Neural cell (in vitro differentiated cells): ENCODE results near the gene PGC.

Experiments
- EP300 ChIP-seq: fragments of 450-650 bp; conservative IDR thresholded peaks from 2 replicates; pipeline ENCODE4 v1.6.1; 2014; ENCODE audit warnings: antibody characterized with exemption, mild to moderate bottlenecking, moderate library complexity; ENCODE audit not compliant: poor library complexity, severe bottlenecking
- EZH2 ChIP-seq: fragments of 200-600, 300-800 bp; shearing (Covaris generic), sonication (generic); IDR thresholded peaks from 2 replicates; pipeline ENCODE4 v1.6.1; 2014; ENCODE audit warnings: antibody characterized with exemption, low read length, borderline replicate concordance, mild to moderate bottlenecking; ENCODE audit not compliant: insufficient read depth, poor library complexity, severe bottlenecking
- RAD21 ChIP-seq: fragments of 450-650 bp; conservative IDR thresholded peaks from 2 replicates; pipeline ENCODE4 v1.6.1; 2014; ENCODE audit warnings: antibody characterized with exemption, mild to moderate bottlenecking, moderate library complexity
- TAF1 ChIP-seq: IDR thresholded peaks from 2 replicates; pipeline ENCODE4 v1.6.1; 2012; ENCODE audit warnings: low read depth
- TF ChIP-seq, protein P1 (sequence below): IDR thresholded peaks from 2 replicates; pipeline ENCODE4 v1.6.1; 2012; ENCODE audit warnings: borderline replicate concordance
- TF ChIP-seq, protein P2 (sequence below): fragments of 450-650 bp; IDR thresholded peaks from 2 replicates; pipeline ENCODE4 v1.5.1; 2014; ENCODE audit warnings: antibody characterized with exemption, mild to moderate bottlenecking, moderate library complexity; ENCODE audit not compliant: poor library complexity, severe bottlenecking

DNA sequence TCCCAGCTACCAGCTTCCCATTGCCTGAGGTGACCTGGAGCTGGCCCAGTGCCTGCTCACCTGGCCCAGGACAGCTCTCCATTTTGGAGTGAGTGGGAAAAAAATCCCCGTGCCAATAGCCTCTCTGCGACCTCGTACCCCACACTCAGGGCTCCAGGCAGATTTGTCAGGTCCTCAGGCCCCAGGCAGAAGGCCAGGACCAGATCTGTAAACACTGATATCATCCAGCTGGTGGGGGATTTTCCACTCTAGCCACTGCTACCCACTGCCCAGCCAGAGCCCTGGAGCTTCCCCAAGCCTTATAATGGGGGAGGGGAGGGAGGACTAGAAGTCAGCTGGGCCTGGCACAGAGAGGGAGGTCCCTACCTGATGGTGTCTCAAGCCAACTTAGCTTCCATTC is 1.3 kb upstream of the PGC start:
- TF ChIP-seq, protein P1, sequence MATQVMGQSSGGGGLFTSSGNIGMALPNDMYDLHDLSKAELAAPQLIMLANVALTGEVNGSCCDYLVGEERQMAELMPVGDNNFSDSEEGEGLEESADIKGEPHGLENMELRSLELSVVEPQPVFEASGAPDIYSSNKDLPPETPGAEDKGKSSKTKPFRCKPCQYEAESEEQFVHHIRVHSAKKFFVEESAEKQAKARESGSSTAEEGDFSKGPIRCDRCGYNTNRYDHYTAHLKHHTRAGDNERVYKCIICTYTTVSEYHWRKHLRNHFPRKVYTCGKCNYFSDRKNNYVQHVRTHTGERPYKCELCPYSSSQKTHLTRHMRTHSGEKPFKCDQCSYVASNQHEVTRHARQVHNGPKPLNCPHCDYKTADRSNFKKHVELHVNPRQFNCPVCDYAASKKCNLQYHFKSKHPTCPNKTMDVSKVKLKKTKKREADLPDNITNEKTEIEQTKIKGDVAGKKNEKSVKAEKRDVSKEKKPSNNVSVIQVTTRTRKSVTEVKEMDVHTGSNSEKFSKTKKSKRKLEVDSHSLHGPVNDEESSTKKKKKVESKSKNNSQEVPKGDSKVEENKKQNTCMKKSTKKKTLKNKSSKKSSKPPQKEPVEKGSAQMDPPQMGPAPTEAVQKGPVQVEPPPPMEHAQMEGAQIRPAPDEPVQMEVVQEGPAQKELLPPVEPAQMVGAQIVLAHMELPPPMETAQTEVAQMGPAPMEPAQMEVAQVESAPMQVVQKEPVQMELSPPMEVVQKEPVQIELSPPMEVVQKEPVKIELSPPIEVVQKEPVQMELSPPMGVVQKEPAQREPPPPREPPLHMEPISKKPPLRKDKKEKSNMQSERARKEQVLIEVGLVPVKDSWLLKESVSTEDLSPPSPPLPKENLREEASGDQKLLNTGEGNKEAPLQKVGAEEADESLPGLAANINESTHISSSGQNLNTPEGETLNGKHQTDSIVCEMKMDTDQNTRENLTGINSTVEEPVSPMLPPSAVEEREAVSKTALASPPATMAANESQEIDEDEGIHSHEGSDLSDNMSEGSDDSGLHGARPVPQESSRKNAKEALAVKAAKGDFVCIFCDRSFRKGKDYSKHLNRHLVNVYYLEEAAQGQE: no peak
- TF ChIP-seq, protein P2, sequence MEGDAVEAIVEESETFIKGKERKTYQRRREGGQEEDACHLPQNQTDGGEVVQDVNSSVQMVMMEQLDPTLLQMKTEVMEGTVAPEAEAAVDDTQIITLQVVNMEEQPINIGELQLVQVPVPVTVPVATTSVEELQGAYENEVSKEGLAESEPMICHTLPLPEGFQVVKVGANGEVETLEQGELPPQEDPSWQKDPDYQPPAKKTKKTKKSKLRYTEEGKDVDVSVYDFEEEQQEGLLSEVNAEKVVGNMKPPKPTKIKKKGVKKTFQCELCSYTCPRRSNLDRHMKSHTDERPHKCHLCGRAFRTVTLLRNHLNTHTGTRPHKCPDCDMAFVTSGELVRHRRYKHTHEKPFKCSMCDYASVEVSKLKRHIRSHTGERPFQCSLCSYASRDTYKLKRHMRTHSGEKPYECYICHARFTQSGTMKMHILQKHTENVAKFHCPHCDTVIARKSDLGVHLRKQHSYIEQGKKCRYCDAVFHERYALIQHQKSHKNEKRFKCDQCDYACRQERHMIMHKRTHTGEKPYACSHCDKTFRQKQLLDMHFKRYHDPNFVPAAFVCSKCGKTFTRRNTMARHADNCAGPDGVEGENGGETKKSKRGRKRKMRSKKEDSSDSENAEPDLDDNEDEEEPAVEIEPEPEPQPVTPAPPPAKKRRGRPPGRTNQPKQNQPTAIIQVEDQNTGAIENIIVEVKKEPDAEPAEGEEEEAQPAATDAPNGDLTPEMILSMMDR: no peak
- TF ChIP-seq TAF1 (no peak), RAD21 (no peak), EP300 (no peak), EZH2 (no peak)
